ENCODE data around the gene TTC39B. TPM values are rescaled to one million over a fixed set of nuclear protein-coding genes. Genes with fewer than 3 reads are reported as not detected.

TTC39B gene
- total RNA-seq, 2 donors from 2014 or later: 2.0 to 2.3 TPM

GRCh38 chr9:15293084-15293483 lies 13.9 kb downstream of the TTC39B start:
- Histone ChIP-seq H3K4me1 (peaks cover 0 to 21% of the 10 kb centered on the region in 2 donors), H3K27ac (no peak overlapping the region)

GRCh38 chr9:15289603-15290002 lies 17.4 kb downstream of the TTC39B start:
- Histone ChIP-seq H3K9me3 (no peaks in the 10 kb centered on the region), H3K4me3 (no peak overlapping the region), H3K4me1 (peaks cover 0 to 4% of the 10 kb centered on the region in 2 donors), H3K27me3 (no peaks in the 10 kb centered on the region), H3K27ac (no peak overlapping the region), H3K36me3 (no peaks in the 10 kb centered on the region)
- TF ChIP-seq CTCF (IDR thresholded peaks at IDR 0.05): no peak
- no peak for DNase-seq (ENCODE audit: low spot score)

More at GRCh38 chr9:15293084-15293483, 13.9 kb downstream of the TTC39B start:
- TF ChIP-seq CTCF (IDR thresholded peaks at IDR 0.05): no peak
- Histone ChIP-seq H3K4me3 (no peak overlapping the region), H3K27me3 (no peaks in the 10 kb centered on the region), H3K36me3 (no peaks in the 10 kb centered on the region), H3K9me3 (no peaks in the 10 kb centered on the region)
- DNase-seq (ENCODE audit: low spot score): no peak

GRCh38 chr9:15287309-15287708 lies 19.7 kb downstream of the TTC39B start:
- no peak overlapping the region for H3K4me3 ChIP-seq
- TF ChIP-seq CTCF (IDR thresholded peaks at IDR 0.05): no peak
- H3K4me1 ChIP-seq: no peaks in the 10 kb centered on the region
- DNase-seq (ENCODE audit: low spot score): no peak
- no peak overlapping the region for H3K27ac ChIP-seq
- H3K36me3 ChIP-seq: no peaks in the 10 kb centered on the region
- no peaks in the 10 kb centered on the region for H3K9me3 ChIP-seq
- H3K27me3 ChIP-seq: no peaks in the 10 kb centered on the region

GRCh38 chr9:15286161-15286821 lies 20.7 kb downstream of the TTC39B start:
- no peaks in the 10 kb centered on the region for H3K4me1 ChIP-seq
- TF ChIP-seq CTCF (IDR thresholded peaks at IDR 0.05): no peak
- H3K36me3 ChIP-seq: no peaks in the 10 kb centered on the region
- no peak for DNase-seq (ENCODE audit: low spot score)
- no peaks in the 10 kb centered on the region for H3K9me3 ChIP-seq
- no peak overlapping the region for H3K4me3 ChIP-seq
- no peaks in the 10 kb centered on the region for H3K27me3 ChIP-seq
- no peak overlapping the region for H3K27ac ChIP-seq

- Histone ChIP-seq H3K27ac (no peak overlapping the region), H3K27me3 (no peaks in the 10 kb centered on the region), H3K4me1 (no peaks in the 10 kb centered on the region), H3K36me3 (no peaks in the 10 kb centered on the region), H3K9me3 (no peaks in the 10 kb centered on the region), H3K4me3 (no peak overlapping the region)
- no peak for TF ChIP-seq CTCF (IDR thresholded peaks at IDR 0.05)
- no peak for DNase-seq (ENCODE audit: low spot score)
Measured at GRCh38 chr9:15282567-15283285, 24.3 kb downstream of the TTC39B start.
